ENCODE data around the gene SUPT6H. TPM values are rescaled to one million over a fixed set of nuclear protein-coding genes. Genes with fewer than 3 reads are reported as not detected.
A peak's percentile ranks its signal among the peaks of the same experiment; 100 is the strongest.
"Not testable (repeated sequence)": the region's sequence is repeated elsewhere in the genome, so short reads cannot be mapped to it uniquely, and the experiment has no call there.

SUPT6H gene
- total RNA-seq, 1 donor from 2014 or later = 17.2 TPM

- no peak for TF ChIP-seq CTCF (conservative IDR thresholded peaks at IDR 0.05; ENCODE audit: low read depth, low read length)
- no peak for DNase-seq (ENCODE audit: low read depth)
- no peak overlapping the region for H3K4me3 ChIP-seq (ENCODE audit: low read depth, low read length)
Observed at GRCh38 chr17:28648698-28649097, 13.3 kb upstream of the SUPT6H start.

- DNase-seq (ENCODE audit: low read depth) = no peak
- TF ChIP-seq CTCF (conservative IDR thresholded peaks at IDR 0.05; ENCODE audit: low read depth, low read length) = no peak
Observed at GRCh38 chr17:28655160-28655559, 6.8 kb upstream of the SUPT6H start.

GRCh38 chr17:28657756-28658155 is 4.2 kb upstream of the SUPT6H start:
- DNase-seq (ENCODE audit: low read depth) = no peak
- H3K4me3 ChIP-seq (ENCODE audit: low read depth, low read length) = no peak overlapping the region
- TF ChIP-seq CTCF (conservative IDR thresholded peaks at IDR 0.05; ENCODE audit: low read depth, low read length) = no peak

More at GRCh38 chr17:28655160-28655559, 6.8 kb upstream of the SUPT6H start:
- H3K4me3 ChIP-seq (ENCODE audit: low read depth, low read length) = no peak overlapping the region

GRCh38 chr17:28658342-28658741 is 3.7 kb upstream of the SUPT6H start:
- not testable (repeated sequence) for DNase-seq (ENCODE audit: low read depth); H3K4me3 ChIP-seq (ENCODE audit: low read depth, low read length)

DNA sequence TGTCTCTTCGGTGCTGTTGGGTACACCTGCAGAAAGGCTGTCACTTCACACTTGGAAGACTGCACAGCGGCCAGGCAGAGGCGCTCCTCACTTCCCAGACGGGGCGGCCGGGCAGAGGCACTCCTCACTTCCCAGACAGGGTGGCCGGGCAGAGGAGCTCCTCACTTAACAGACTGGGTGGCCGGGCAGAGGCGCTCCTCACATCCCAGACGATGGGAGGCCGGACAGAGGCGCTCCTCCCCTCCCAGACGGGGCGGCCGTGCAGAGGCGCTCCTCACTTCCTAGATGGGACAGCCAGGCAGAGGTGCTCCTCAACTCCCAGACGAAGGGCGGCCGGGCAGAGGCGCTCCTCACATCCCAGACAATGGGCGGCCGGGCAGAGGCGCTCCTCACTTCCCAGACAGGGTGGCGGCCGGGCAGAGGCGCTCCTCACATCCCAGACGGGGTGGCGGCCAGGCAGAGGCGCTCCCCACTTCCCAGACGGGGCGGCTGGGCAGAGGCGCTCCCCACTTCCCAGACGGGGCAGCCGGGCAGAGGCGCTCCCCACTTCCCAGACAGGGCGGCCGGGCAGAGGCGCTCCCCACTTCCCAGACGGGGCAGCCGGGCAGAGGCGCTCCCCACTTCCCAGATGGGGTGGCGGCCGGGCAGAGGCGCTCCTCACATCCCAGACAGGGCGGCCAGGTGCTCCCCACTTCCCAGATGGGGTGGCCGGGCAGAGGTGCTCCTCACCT is 3.1 kb upstream of the SUPT6H start:
- not testable (repeated sequence) for DNase-seq (ENCODE audit: low read depth); H3K4me3 ChIP-seq (ENCODE audit: low read depth, low read length)

DNA sequence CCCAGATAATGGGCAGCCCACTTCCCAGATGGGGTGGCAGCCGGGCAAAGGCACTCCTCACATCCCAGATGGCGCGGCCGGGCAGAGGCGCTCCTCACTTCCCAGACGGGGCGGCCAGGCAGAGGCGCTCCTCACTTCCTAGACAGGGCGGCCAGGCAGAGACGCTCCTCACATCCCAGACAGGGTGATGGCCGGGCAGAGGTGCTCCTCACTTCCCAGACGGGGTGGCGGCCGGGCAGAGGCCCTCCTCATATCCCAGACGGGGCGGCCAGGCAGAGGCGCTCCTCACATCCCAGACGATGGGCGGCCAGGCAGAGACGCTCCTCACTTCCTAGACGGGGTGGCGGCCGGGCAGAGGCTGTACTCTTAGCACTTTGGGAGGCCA is 2.5 kb upstream of the SUPT6H start:
- not testable (repeated sequence) for DNase-seq (ENCODE audit: low read depth); H3K4me3 ChIP-seq (ENCODE audit: low read depth, low read length)

- TF ChIP-seq CTCF (conservative IDR thresholded peaks at IDR 0.05; ENCODE audit: low read depth, low read length) = no peak
Observed at GRCh38 chr17:28662527-28662829, 473 bp downstream of the SUPT6H start.

DNA sequence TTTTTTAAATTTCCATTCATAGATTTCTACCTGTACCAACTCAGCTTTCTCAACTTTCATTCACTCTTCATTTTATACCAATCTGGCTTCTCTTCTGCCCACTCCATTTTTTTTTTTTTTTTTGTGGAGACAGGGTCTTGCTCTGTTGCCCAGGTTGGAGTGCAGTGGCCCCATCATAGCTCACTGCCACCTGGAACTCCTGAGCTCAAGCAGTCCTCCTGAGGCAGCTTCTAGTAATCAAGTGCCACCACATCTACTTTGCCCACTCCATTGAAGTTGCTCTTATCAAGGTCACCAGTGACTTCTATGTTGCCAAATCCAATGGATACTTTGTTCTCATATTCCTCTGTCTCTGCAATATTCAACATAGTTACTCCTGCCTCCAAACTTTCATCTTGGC is 1.7 kb downstream of the SUPT6H start:
- H3K4me3 ChIP-seq (ENCODE audit: low read depth, low read length) = peak overlapping the region; percentile 87
- no peak for TF ChIP-seq CTCF (conservative IDR thresholded peaks at IDR 0.05; ENCODE audit: low read depth, low read length)

More at GRCh38 chr17:28662527-28662829, 473 bp downstream of the SUPT6H start:
- H3K4me3 ChIP-seq (ENCODE audit: low read depth, low read length) = peak overlapping the region; percentile 87
- DNase-seq (ENCODE audit: low read depth) = no peak

GRCh38 chr17:28665994-28666393 is 4.0 kb downstream of the SUPT6H start:
- no peak for DNase-seq (ENCODE audit: low read depth)
- H3K4me3 ChIP-seq (ENCODE audit: low read depth, low read length) = no peak overlapping the region
- TF ChIP-seq CTCF (conservative IDR thresholded peaks at IDR 0.05; ENCODE audit: low read depth, low read length) = no peak

More for the DNA sequence above, 1.7 kb downstream of the SUPT6H start:
- no peak for DNase-seq (ENCODE audit: low read depth)
